NCI-H1417 treated with DMSO at 0.1 percent for 48 hours (cell line): ENCODE measurements around the gene SLC18A3.

ENCODE experiments used
- DNase-seq: peaks from one replicate; lab custom pipeline; 2025; lab: John Stamatoyannopoulos, UW

The SLC18A3 gene

GRCh38 chr10:49610114-49610457, at the start of gene SLC18A3:
Gene SLC18A3, plus strand, starts transcription at chr10:49610310. Its CDS starts 431 bp downstream, at chr10:49610741.
- DNase-seq, result no peak

- no peak for DNase-seq
Measured at GRCh38 chr10:49560526-49560925, 49.6 kb upstream of the SLC18A3 start.

- DNase-seq, result no peak
Measured at GRCh38 chr10:49562893-49563292, 47.2 kb upstream of the SLC18A3 start.

GRCh38 chr10:49564461-49565009, 45.6 kb upstream of the SLC18A3 start:
- DNase-seq, result no peak

- DNase-seq, result no peak
Measured at GRCh38 chr10:49567810-49568209, 42.3 kb upstream of the SLC18A3 start.

GRCh38 chr10:49568235-49568634, 41.9 kb upstream of the SLC18A3 start:
- no peak for DNase-seq

- DNase-seq, result no peak
Measured at GRCh38 chr10:49569031-49569631, 41.0 kb upstream of the SLC18A3 start.

GRCh38 chr10:49571388-49571787, 38.7 kb upstream of the SLC18A3 start:
- no peak for DNase-seq

GRCh38 chr10:49572594-49573114, 37.5 kb upstream of the SLC18A3 start:
- no peak for DNase-seq

- no peak for DNase-seq
Measured at GRCh38 chr10:49575489-49576072, 34.5 kb upstream of the SLC18A3 start.

GRCh38 chr10:49577182-49577925, 32.8 kb upstream of the SLC18A3 start:
- no peak for DNase-seq

GRCh38 chr10:49578392-49578791, 31.7 kb upstream of the SLC18A3 start:
- no peak for DNase-seq

GRCh38 chr10:49579621-49580020, 30.5 kb upstream of the SLC18A3 start:
- DNase-seq, result no peak

- DNase-seq, result no peak
Measured at GRCh38 chr10:49585387-49585786, 24.7 kb upstream of the SLC18A3 start.

GRCh38 chr10:49587981-49588380, 22.1 kb upstream of the SLC18A3 start:
- no peak for DNase-seq

- DNase-seq, result no peak
Measured at GRCh38 chr10:49592726-49593563, 17.2 kb upstream of the SLC18A3 start.

- DNase-seq, result no peak
Measured at GRCh38 chr10:49593564-49593875, 16.6 kb upstream of the SLC18A3 start.

GRCh38 chr10:49593998-49594397, 16.1 kb upstream of the SLC18A3 start:
- no peak for DNase-seq

GRCh38 chr10:49594594-49594993, 15.5 kb upstream of the SLC18A3 start:
- no peak for DNase-seq

- no peak for DNase-seq
Measured at GRCh38 chr10:49595003-49595712, 15.0 kb upstream of the SLC18A3 start.

- DNase-seq, result no peak
Measured at GRCh38 chr10:49595713-49596492, 14.2 kb upstream of the SLC18A3 start.
